ENCODE measurements around the gene ANKRD33B.

DNA sequence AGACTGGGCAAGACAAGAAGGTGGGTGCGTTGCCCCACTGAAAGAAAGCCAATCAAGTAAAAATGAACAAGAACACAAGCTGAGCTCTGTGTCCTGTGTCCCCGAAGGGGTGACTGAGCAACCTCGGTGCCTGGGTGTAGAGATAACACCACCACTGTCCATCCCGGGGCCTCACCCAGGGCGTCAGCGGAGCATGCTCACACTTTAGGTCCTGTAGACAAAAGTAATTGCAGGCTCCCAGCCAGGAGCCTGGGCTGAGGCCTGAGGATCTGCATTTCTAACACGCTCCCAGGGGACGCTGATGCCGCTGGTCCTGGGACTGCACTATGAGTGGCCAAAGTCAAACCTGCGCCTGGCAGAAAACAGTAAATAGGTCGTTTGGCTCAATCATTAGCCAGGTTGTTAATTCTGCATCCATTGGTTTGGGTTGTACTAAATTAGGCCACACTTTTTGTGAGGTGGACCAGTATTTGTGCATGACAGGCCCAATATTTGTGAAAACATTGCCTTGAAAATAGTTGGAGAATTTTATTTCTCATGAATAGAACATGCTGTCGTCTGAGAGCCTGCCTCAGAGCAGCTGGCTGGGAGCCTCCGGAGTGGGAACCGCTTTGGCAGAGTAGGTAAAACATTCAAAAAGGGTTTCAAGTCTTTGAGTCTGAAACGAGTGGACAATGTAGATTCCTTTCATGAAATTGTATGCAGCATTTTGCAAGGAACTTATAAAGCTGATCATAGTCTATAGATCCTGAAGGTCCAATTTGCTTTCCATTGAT is 38.3 kb downstream of the ANKRD33B start:
- TF ChIP-seq, protein P1, sequence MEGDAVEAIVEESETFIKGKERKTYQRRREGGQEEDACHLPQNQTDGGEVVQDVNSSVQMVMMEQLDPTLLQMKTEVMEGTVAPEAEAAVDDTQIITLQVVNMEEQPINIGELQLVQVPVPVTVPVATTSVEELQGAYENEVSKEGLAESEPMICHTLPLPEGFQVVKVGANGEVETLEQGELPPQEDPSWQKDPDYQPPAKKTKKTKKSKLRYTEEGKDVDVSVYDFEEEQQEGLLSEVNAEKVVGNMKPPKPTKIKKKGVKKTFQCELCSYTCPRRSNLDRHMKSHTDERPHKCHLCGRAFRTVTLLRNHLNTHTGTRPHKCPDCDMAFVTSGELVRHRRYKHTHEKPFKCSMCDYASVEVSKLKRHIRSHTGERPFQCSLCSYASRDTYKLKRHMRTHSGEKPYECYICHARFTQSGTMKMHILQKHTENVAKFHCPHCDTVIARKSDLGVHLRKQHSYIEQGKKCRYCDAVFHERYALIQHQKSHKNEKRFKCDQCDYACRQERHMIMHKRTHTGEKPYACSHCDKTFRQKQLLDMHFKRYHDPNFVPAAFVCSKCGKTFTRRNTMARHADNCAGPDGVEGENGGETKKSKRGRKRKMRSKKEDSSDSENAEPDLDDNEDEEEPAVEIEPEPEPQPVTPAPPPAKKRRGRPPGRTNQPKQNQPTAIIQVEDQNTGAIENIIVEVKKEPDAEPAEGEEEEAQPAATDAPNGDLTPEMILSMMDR (IDR thresholded peaks at IDR 0.05 in 8 of 11, conservative IDR thresholded peaks at IDR 0.05 in 3 of 11): no peak
- TF ChIP-seq POLR2A (IDR thresholded peaks at IDR 0.05): no peak
